BE2C (cell line): ENCODE measurements around the gene PAM16.
A peak's percentile ranks its signal among the peaks of the same experiment; 100 is the strongest.

Source experiments
- DNase-seq: peaks from one replicate; pipeline ENCODE4 v3.0.0-alpha.2; 2020
- H3K27me3 ChIP-seq: fragments of 250-450 bp; sonication (Bioruptor Pico); 2 replicates; pipeline ENCODE4 v1.5.1; 2020; ENCODE audit warnings: mild to moderate bottlenecking
- H3K36me3 ChIP-seq: fragments of 250-450 bp; sonication (Bioruptor Pico); 2 replicates; pipeline ENCODE4 v1.5.1; 2020; ENCODE audit warnings: mild to moderate bottlenecking
- H3K4me1 ChIP-seq: fragments of 250-450 bp; sonication (Bioruptor Pico); 2 replicates; pipeline ENCODE4 v1.5.1; 2020
- H3K4me3 ChIP-seq: 2 replicates; pipeline ENCODE4 v1.5.1; 2011; ENCODE audit warnings: low read depth, low read length
- H3K9me3 ChIP-seq: fragments of 250-450 bp; sonication (Bioruptor Pico); 2 replicates; pipeline ENCODE4 v1.5.1; 2020
- CTCF ChIP-seq: IDR thresholded peaks from 2 replicates; pipeline ENCODE4 v1.5.1; 2012; ENCODE audit warnings: mild to moderate bottlenecking, low read depth, low read length

Gene PAM16

GRCh38 chr16:4385066-4385788, 34.1 kb upstream of the PAM16 start:
- H3K27me3 ChIP-seq, result no peaks in the 10 kb centered on the region
- peaks cover 31% of the 10 kb centered on the region for H3K4me1 ChIP-seq
- H3K9me3 ChIP-seq, result no peaks in the 10 kb centered on the region
- H3K4me3 ChIP-seq, result no peak overlapping the region
- TF ChIP-seq CTCF, result no peak
- peaks cover 29% of the 10 kb centered on the region for H3K36me3 ChIP-seq
- DNase-seq, result peak; percentile 42

- no peak for TF ChIP-seq CTCF
- peaks cover 31% of the 10 kb centered on the region for H3K4me1 ChIP-seq
- H3K27me3 ChIP-seq, result no peaks in the 10 kb centered on the region
- no peaks in the 10 kb centered on the region for H3K9me3 ChIP-seq
- H3K4me3 ChIP-seq, result no peak overlapping the region
- H3K36me3 ChIP-seq, result peaks cover 29% of the 10 kb centered on the region
- DNase-seq, result peak; percentile 83
These were observed 33.4 kb upstream of the PAM16 start for GRCh38 chr16:4384509-4384942.

- Histone ChIP-seq H3K36me3 (peaks cover 29% of the 10 kb centered on the region), H3K9me3 (no peaks in the 10 kb centered on the region), H3K27me3 (no peaks in the 10 kb centered on the region), H3K4me1 (peaks cover 31% of the 10 kb centered on the region), H3K4me3 (no peak overlapping the region)
- TF ChIP-seq CTCF, result no peak
- DNase-seq, result peak; percentile 13
These were observed 32.7 kb upstream of the PAM16 start for GRCh38 chr16:4383591-4384444.

GRCh38 chr16:4382795-4383357, 31.8 kb upstream of the PAM16 start:
- Histone ChIP-seq H3K36me3 (peaks cover 29% of the 10 kb centered on the region), H3K4me1 (peaks cover 27% of the 10 kb centered on the region), H3K4me3 (no peak overlapping the region), H3K9me3 (no peaks in the 10 kb centered on the region), H3K27me3 (no peaks in the 10 kb centered on the region)
- no peak for TF ChIP-seq CTCF
- DNase-seq, result peak; percentile 9

GRCh38 chr16:4381935-4382794, 31.0 kb upstream of the PAM16 start:
- peaks cover 27% of the 10 kb centered on the region for H3K4me1 ChIP-seq
- DNase-seq, result peak; percentile 7
- no peaks in the 10 kb centered on the region for H3K27me3 ChIP-seq
- no peak overlapping the region for H3K4me3 ChIP-seq
- no peak for TF ChIP-seq CTCF
- peaks cover 29% of the 10 kb centered on the region for H3K36me3 ChIP-seq
- no peaks in the 10 kb centered on the region for H3K9me3 ChIP-seq
